Measurements from ENCODE around the gene SS18L1.
A peak's percentile ranks its signal among the peaks of the same experiment; 100 is the strongest.
"Not testable (repeated sequence)": the region's sequence is repeated elsewhere in the genome, so short reads cannot be mapped to it uniquely, and the experiment has no call there.

The SS18L1 gene

DNA sequence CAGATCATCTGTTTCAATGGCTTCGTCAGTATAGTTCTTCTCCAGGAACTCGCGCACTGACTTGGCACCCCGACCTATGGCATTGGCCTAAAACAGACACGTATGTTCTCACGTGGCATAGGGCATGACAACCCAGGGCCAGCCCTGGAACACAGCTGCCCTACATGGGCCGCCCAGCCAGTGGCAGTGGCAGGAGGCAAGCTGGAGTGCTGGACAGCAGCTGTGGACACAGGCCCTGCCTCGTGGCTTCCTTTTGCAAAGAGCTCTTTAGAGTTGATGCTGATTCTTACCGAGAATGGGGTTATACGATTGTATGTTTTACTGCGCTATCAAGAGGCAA, 5.4 kb upstream of the SS18L1 start:
- no peak for DNase-seq

GRCh38 chr20:62138912-62139311, 4.7 kb upstream of the SS18L1 start:
- DNase-seq: no peak

- DNase-seq: no peak
Measured at GRCh38 chr20:62139636-62140035, 3.9 kb upstream of the SS18L1 start.

GRCh38 chr20:62141043-62141396, 2.5 kb upstream of the SS18L1 start:
- DNase-seq: no peak

DNA sequence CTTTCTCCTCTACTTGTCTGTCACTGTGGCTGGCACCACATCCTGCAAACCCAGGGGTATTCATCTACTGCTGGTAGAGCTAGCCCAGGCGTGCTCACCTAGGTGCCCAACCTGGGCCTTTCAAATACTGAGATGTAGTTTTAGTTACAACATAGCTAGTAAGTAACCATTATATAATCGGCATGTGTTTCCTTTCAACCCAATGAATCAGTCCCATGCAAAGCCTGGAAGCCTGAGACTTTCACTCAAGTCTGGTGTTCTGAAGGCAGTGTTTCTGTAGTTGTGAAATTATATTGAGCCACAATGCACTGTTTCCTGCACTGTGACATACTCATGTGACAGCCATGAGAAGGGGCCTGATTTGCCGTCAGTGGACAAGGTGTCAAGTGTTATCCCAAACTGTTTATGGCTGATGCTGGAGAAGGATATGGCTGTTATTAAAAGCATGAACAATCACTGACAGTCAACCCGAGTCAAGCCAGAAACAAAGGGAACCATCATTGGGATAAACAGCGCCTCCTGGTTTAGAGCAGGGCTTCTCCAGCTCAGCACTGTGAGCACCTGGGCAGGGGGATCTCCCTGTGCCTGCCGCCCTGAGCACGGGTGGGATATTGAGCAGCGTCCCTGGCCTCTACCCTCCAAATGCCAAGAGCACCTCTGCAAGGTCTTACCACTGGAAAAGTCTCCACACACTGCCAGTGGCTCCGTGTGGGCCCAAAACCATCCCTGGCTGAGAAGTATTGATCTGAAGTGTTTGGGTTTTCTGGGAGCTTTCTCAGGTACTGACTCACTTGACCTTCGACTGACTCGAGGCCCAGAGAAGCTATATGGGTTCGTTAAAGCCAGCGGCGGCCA, 1.9 kb upstream of the SS18L1 start:
- no peak for DNase-seq

GRCh38 chr20:62142252-62143080, 1.1 kb upstream of the SS18L1 start:
- no peak for DNase-seq

DNA sequence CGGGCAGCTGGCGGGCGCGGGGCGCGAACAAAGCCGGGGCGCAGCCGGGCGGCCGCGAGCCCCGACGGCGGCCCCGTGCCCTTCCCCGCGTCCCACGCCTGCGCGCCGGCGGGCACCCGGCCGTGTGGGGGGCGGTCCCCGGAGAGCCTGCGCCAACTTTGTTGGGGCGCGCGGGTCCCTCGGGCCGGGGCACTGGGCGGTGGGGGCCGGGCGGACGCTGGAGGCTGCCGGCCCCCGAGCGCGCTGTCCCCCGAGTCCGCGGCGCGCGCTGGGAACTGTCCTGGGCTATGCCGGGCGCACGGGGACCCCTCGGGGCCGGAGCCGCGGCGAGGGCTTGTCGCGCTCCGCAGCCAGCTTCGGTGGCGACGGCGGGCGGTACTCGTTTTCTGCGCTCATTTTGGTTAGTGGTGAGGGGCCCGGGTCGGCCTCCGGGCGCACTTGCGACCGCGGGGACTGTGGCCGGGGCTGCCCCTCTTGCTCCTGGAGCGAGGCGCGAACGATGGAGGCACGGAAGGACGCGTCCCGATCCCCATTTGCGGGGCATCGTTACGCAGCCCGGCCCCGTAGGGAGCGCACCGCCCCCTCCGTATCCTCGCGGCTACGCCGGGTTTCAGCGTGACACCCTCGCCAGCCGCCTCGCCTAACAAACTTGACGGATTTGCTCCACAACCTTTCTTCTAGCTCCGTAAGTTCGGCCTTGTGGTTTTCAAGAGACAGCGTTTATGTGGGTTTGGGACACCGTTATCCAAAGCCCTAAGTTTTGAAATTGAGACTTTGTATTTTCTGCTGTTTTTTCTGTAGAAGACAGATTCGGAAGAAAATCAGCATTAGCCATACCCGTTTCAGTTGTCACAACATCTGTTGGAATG, 622 bp downstream of the SS18L1 start:
- peak; percentile 37 for DNase-seq

GRCh38 chr20:62145688-62146018, 2.1 kb downstream of the SS18L1 start:
- DNase-seq: no peak

- no peak for DNase-seq
Measured at GRCh38 chr20:62146019-62146755, 2.6 kb downstream of the SS18L1 start.

DNA sequence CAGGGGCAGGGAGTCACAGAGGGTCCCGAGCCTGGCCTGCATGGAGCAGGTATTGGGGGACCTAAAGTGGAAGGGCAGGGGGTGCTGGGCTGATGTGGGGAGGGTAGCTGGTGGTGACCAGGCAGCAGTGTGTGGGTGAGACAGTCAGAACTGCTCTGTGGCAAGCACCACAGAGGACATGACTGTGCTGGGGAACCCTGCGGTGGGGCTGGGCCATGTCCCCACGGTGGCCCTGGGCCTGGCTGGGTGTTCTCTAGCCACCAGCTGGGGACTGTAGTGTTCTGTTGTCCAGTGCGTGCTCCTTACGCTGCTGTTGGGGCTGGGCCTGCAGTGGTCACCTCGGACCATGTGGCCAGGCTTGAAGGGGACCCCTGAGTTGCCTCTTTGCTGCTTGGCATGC, 3.6 kb downstream of the SS18L1 start:
- DNase-seq: no peak

DNA sequence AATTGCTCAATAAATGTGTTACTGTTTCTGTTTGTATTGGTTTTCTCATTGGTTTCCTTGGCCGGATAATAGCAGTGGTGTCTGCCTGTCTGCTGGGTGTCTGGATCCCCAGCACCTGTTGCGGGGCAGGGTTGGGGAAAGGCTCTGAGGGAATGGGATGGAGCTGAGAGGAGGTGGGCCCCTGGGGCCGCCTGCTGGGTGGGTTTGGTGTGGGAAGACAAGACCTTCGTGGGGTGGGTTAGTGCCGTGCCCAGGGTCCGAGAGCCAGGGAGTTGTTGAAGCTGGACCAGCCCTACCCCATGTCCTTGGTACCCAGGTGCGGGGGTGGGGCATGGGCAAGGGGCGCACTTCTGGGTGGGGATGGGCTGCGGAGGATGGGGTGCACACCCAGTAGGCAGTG, 4.0 kb downstream of the SS18L1 start:
- no peak for DNase-seq

GRCh38 chr20:62148383-62148782, 4.8 kb downstream of the SS18L1 start:
- DNase-seq: not testable (repeated sequence)

DNA sequence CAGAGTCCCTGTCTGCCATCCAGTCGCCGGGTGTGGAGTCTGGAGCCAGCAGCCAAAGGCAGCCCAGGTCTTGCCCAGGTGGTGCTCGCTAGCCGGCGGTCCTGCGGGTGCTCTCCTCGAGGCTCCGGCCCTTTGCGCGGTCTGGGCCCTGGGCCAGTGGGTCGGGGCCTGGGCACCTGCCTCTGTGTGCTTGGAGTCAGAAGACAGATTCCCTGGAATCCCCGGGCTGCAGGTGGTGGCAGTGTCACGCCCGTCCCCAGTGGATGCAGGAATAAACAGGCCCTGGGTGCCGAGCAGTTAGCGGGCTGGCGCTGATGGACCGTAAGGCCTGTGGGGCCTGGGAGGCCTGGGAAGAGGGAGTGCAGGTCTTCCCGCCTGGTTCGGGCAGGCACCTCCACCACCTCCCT, 5.3 kb downstream of the SS18L1 start:
- DNase-seq: no peak

DNA sequence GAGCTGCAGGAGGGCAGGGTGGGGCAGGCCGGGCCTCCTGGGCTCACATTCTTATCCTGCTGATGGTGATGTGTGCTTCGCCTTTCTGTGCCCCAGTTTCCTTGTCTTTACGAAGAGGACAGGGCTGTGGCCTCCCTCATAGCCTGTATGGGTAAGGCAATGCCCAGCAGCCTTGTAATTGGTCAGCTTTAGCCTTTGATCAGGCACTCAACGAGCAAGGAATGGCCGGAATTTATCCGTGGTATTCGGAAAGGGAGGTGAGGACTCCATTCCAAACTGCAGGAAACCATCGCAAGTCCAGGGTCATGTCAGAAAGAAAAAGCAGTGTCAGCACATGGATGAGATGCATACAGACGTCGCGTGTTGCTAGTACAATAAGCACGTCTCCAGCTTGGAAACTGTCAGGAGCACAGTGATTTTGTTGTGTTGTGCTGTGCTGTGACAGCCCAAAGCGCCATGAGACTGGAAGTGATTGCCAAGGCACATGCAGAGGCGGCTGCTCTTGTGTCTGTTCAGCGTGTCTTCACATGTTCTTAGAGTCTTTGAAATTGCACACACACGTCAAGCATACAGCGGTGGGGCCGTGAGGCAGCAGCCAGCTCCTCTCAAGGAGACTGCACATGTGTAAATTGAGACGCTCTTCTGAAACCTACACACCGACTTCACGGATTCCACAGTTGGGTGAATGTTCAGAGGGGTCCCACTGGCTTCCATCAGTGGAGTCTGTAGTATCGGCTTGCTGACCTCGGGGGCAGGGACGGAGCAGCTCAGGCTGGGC, 6.2 kb downstream of the SS18L1 start:
- DNase-seq: no peak

GRCh38 chr20:62150310-62150575, 6.7 kb downstream of the SS18L1 start:
- no peak for DNase-seq

DNA sequence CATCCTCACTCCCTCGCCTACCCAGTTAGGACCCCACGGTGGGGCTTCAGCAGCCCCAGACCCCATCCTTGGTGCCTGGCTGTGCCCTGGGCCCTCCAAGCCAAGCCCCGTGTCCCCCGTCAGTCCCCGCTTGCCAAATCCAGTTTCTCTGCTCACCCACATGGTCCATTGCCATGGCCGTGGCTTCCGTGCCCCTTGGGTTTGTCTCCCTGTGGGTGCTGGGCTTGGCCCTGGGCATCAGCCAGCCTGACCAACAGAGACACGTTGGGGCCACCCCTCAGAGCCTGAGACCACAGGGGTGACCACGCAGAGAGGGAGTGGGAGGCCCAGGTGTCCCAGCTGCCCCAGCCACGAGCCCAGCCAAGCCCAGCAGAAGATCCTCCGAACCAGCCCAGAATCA, 7.7 kb downstream of the SS18L1 start:
- DNase-seq: no peak

DNA sequence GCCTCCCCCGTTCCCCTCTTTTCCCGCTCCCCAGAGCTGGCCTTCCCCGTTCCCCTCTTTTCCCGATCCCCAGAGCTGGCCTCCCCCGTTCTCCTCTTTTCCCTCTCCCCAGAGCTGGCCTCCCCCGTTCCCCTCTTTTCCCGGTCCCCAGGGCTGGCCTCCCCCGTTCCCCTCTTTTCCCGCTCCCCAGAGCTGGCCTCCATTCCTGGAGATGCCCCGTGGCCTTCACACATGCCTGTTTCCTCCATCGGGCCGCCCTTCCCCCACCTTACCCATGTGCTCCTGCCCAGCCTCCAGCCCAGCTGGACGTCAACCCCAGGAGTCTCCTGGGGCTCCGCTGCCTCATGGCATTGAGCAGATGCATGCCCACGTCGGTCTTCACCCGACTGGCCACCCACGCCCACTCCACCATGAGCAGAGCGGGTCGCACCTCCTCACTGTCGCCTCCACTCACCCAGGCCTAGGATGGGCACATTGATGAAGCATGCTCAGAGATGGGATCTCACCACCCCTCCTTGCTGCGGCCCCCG, 8.3 kb downstream of the SS18L1 start:
- DNase-seq: no peak

DNA sequence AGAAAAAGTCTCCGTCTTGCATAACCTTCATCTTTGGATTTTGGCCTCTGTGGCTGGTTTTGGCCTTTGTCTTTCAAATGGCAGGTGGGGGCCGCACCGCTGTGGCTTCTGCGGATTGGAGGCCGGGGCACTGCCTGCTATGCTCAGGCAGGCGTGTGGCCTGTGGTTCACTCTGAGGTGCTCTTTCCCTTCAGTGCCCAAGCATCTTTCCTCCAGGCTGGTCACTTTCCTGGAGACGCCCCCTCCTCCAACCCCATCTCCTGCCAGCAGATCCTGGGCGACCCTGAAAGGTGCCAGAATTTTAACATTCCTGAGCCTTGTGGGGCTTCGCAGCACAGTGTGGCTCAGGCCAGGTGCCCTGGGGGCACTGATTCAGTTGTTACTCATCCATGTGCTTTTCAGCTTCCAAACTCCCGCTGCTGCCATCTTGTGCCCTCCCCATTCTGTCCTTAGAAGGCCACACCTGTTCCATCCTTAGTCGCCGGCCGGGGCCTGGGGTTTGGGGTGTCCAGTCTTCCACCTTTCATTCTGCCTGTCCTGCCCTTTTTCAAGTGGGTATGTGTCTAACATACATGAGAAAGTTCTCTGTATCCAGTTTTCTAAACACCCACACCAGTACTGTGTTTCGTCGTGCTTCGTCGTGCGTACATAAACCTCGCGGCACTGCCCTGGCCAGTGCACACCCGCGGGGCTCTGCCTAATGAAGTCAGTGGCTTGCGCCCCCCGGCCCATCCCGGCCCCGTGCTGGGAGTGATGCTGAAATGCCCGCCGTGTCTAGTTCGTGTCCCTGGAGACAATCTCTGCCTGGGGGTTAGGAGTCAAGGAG, 12.1 kb downstream of the SS18L1 start:
- DNase-seq: no peak

DNA sequence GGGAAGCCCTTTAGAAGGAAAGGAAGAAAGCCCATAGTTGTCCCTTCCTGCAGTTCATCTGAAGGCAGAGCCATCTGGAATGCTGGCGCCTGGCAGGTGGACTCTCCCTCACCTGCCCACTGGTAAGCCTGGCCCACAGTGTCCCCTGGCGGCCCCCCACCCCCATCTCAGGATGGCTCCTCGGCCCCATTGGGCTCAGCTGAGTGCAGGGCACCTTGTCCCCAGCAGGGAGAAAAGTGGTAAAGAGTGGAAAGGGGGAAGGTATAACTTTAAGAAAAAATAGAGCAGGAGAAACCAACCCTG, 12.6 kb downstream of the SS18L1 start:
- no peak for DNase-seq

GRCh38 chr20:62156592-62157386, 13.2 kb downstream of the SS18L1 start:
- peak; percentile 64 for DNase-seq
